Stimulated activated effector memory CD8-positive, alpha-beta T cell treated with anti-CD3 and anti-CD28 coated beads, Interleukin-12 subunit alpha, Interleukin-12 subunit beta, amount 100 ng/mL, for 72 hours (primary cell): ENCODE data around the gene ABCB9.

Source experiments
- ATAC-seq: fragments of 150-1000 bp; cut with Tn5 transposase; 2 replicates; pipeline ENCODE4 v1.10.0; 2021
- DNase-seq, 2 donors: peaks; one replicate each; pipeline ENCODE4 v3.0.0; 2021 to 2022; ENCODE audit warnings: low spot score in 2 of 2
- H3K27ac Mint-ChIP-seq: one replicate; pipeline ENCODE4 v1.8.0; 2022; ENCODE audit warnings: mild to moderate bottlenecking, mixed read lengths
- H3K36me3 Mint-ChIP-seq: one replicate; pipeline ENCODE4 v1.8.0; 2022; ENCODE audit warnings: mild to moderate bottlenecking, mixed read lengths
- H3K4me1 Mint-ChIP-seq: one replicate; pipeline ENCODE4 v1.8.0; 2022; ENCODE audit warnings: mixed read lengths
- H3K4me3 Mint-ChIP-seq: one replicate; pipeline ENCODE4 v1.8.0; 2022; ENCODE audit warnings: mild to moderate bottlenecking, mixed read lengths
- H3K9me3 Mint-ChIP-seq: one replicate; pipeline ENCODE4 v1.8.0; 2022; ENCODE audit warnings: mixed read lengths

Gene ABCB9

GRCh38 chr12:122997343-122998250 is 31.3 kb upstream of the ABCB9 start:
- DNase-seq: no peak
- no peaks in the 10 kb centered on the region for H3K36me3 Mint-ChIP-seq
- H3K4me3 Mint-ChIP-seq: no peak overlapping the region
- no peak overlapping the region for H3K27ac Mint-ChIP-seq
- ATAC-seq: no peak
- no peaks in the 10 kb centered on the region for H3K9me3 Mint-ChIP-seq
- peaks cover 11% of the 10 kb centered on the region for H3K4me1 Mint-ChIP-seq

- DNase-seq: no peak
- no peaks in the 10 kb centered on the region for H3K9me3 Mint-ChIP-seq
- no peak for ATAC-seq
- no peak overlapping the region for H3K27ac Mint-ChIP-seq
- peaks cover 11% of the 10 kb centered on the region for H3K4me1 Mint-ChIP-seq
- no peaks in the 10 kb centered on the region for H3K36me3 Mint-ChIP-seq
- no peak overlapping the region for H3K4me3 Mint-ChIP-seq
Observed at GRCh38 chr12:122996621-122997342, 30.5 kb upstream of the ABCB9 start.

GRCh38 chr12:122996188-122996601 is 29.9 kb upstream of the ABCB9 start:
- Mint-ChIP-seq H3K4me1 (peaks cover 11% of the 10 kb centered on the region), H3K27ac (no peak overlapping the region), H3K36me3 (no peaks in the 10 kb centered on the region), H3K9me3 (no peaks in the 10 kb centered on the region), H3K4me3 (no peak overlapping the region)
- no peak for ATAC-seq
- no peak for DNase-seq

GRCh38 chr12:122995503-122996187 is 29.4 kb upstream of the ABCB9 start:
- Mint-ChIP-seq H3K9me3 (no peaks in the 10 kb centered on the region), H3K36me3 (no peaks in the 10 kb centered on the region), H3K4me1 (peaks cover 11% of the 10 kb centered on the region), H3K4me3 (no peak overlapping the region), H3K27ac (no peak overlapping the region)
- DNase-seq: no peak
- no peak for ATAC-seq

- ATAC-seq (no peak), DNase-seq (no peak)
- Mint-ChIP-seq H3K9me3 (no peaks in the 10 kb centered on the region), H3K36me3 (no peaks in the 10 kb centered on the region), H3K27ac (no peak overlapping the region), H3K4me1 (peaks cover 11% of the 10 kb centered on the region), H3K4me3 (no peak overlapping the region)
Observed at GRCh38 chr12:122994781-122995502, 28.7 kb upstream of the ABCB9 start.

GRCh38 chr12:122994140-122994675 is 27.9 kb upstream of the ABCB9 start:
- no peaks in the 10 kb centered on the region for H3K9me3 Mint-ChIP-seq
- no peak overlapping the region for H3K27ac Mint-ChIP-seq
- DNase-seq (no peak), ATAC-seq (no peak)
- H3K4me3 Mint-ChIP-seq: no peak overlapping the region
- H3K4me1 Mint-ChIP-seq: peaks cover 11% of the 10 kb centered on the region
- no peaks in the 10 kb centered on the region for H3K36me3 Mint-ChIP-seq

GRCh38 chr12:122992386-122992785 is 26.1 kb upstream of the ABCB9 start:
- Mint-ChIP-seq H3K36me3 (no peaks in the 10 kb centered on the region), H3K9me3 (no peaks in the 10 kb centered on the region), H3K4me1 (peaks cover 11% of the 10 kb centered on the region), H3K4me3 (no peak overlapping the region), H3K27ac (no peak overlapping the region)
- ATAC-seq (no peak), DNase-seq (no peak)

- H3K36me3 Mint-ChIP-seq: no peaks in the 10 kb centered on the region
- H3K4me3 Mint-ChIP-seq: no peak overlapping the region
- H3K27ac Mint-ChIP-seq: no peak overlapping the region
- H3K4me1 Mint-ChIP-seq: peaks cover 11% of the 10 kb centered on the region
- ATAC-seq (no peak), DNase-seq (no peak)
- H3K9me3 Mint-ChIP-seq: no peaks in the 10 kb centered on the region
Observed at GRCh38 chr12:122991623-122992275, 25.5 kb upstream of the ABCB9 start.

- H3K4me1 Mint-ChIP-seq: peaks cover 11% of the 10 kb centered on the region
- no peak for DNase-seq
- H3K27ac Mint-ChIP-seq: no peak overlapping the region
- no peaks in the 10 kb centered on the region for H3K9me3 Mint-ChIP-seq
- H3K36me3 Mint-ChIP-seq: no peaks in the 10 kb centered on the region
- H3K4me3 Mint-ChIP-seq: no peak overlapping the region
- ATAC-seq: no peak
Observed at GRCh38 chr12:122990961-122991622, 24.8 kb upstream of the ABCB9 start.

GRCh38 chr12:122990561-122990960 is 24.3 kb upstream of the ABCB9 start:
- Mint-ChIP-seq H3K4me3 (no peak overlapping the region), H3K4me1 (peaks cover 11% of the 10 kb centered on the region), H3K36me3 (no peaks in the 10 kb centered on the region), H3K27ac (no peak overlapping the region), H3K9me3 (no peaks in the 10 kb centered on the region)
- no peak for ATAC-seq
- no peak for DNase-seq

GRCh38 chr12:122989874-122990419 is 23.7 kb upstream of the ABCB9 start:
- Mint-ChIP-seq H3K4me1 (peaks cover 11% of the 10 kb centered on the region), H3K4me3 (no peak overlapping the region), H3K36me3 (no peaks in the 10 kb centered on the region), H3K27ac (no peak overlapping the region), H3K9me3 (no peaks in the 10 kb centered on the region)
- DNase-seq (no peak), ATAC-seq (no peak)

- Mint-ChIP-seq H3K27ac (no peak overlapping the region), H3K4me1 (peaks cover 15% of the 10 kb centered on the region), H3K9me3 (no peaks in the 10 kb centered on the region), H3K4me3 (no peak overlapping the region), H3K36me3 (peaks cover 1% of the 10 kb centered on the region)
- ATAC-seq (no peak), DNase-seq (no peak)
Observed at GRCh38 chr12:122989225-122989839, 23.1 kb upstream of the ABCB9 start.

- H3K9me3 Mint-ChIP-seq: no peaks in the 10 kb centered on the region
- H3K4me3 Mint-ChIP-seq: no peak overlapping the region
- ATAC-seq (no peak), DNase-seq (no peak)
- no peak overlapping the region for H3K27ac Mint-ChIP-seq
- peaks cover 8% of the 10 kb centered on the region for H3K36me3 Mint-ChIP-seq
- peaks cover 16% of the 10 kb centered on the region for H3K4me1 Mint-ChIP-seq
Observed at GRCh38 chr12:122988612-122989212, 22.4 kb upstream of the ABCB9 start.
